K562 (cell line): ENCODE data around the gene MARK4. TPM values are rescaled to one million over a fixed set of nuclear protein-coding genes. Genes with fewer than 3 reads are reported as not detected.
A peak's percentile ranks its signal among the peaks of the same experiment; 100 is the strongest.

ENCODE experiments used
- ATAC-seq: fragments of 200-7000 bp; cut with Tn5 transposase; 3 replicates; pipeline ENCODE4 v1.9.1; 2020; ENCODE audit warnings: moderate library complexity
- BruUV-seq: library from RNA; stranded (reverse); fragments of 400-500 nt; replicated peaks from 2 replicates; lab custom pipeline; 2021; lab: Mats Ljungman, UMichigan
- CTCF ChIA-PET: fragments of 300-600 bp; formaldehyde crosslinking; extraction: SDS; loops from one replicate; lab custom pipeline; 2021; ENCODE audit warnings: low intra/inter-chr PET ratio; lab: Yijun Ruan, JAX
- POLR2A ChIA-PET: fragments of 300-600, 350-650 bp; sonication (Branson Sonifier 250); formaldehyde crosslinking; extraction: SDS; loops from one replicate; lab custom pipeline; 2021; ENCODE audit warnings: antibody characterized with exemption, inconsistent platforms; lab: Yijun Ruan, JAX
- DNase-seq, 4 experiments: peaks; one replicate each; pipeline versions ENCODE4 v3.0.0 to v3.0.0-alpha.2; 2011 to 2018; ENCODE audit warnings: low spot score in 3 of 4, mixed read lengths in 3 of 4; ENCODE audit errors: extremely low read depth in 1 of 4
- FAIRE-seq: peaks from 2 replicates; lab custom pipeline; 2011; peaks lifted over from hg19 to GRCh38; lab: Jason Lieb, UNC
- H2AFZ ChIP-seq: 2 replicates; pipeline ENCODE4 v1.6.0; 2011; ENCODE audit warnings: low read depth, low read length, control low read depth, inconsistent platforms
- H3K27ac ChIP-seq: fragments of 200-600 bp; 3 replicates; pipeline ENCODE4 v1.8.0; 2011; ENCODE audit warnings: low read depth, mild to moderate bottlenecking, control low read depth, inconsistent platforms, low read length, moderate library complexity, mixed read lengths; ENCODE audit errors: extremely low read depth
- H3K27me3 ChIP-seq, 2 experiments: fragments of 300-600 bp in 1 of 2; 2 replicates in 1 of 2; 3 replicates in 1 of 2; pipeline versions ENCODE4 v1.6.0 to v1.8.0; 2011; ENCODE audit warnings: inconsistent platforms in 2 of 2, low read length in 2 of 2, mild to moderate bottlenecking in 1 of 2, mixed read lengths in 1 of 2, moderate library complexity in 1 of 2; ENCODE audit not compliant: control insufficient read depth in 2 of 2, insufficient read depth in 2 of 2
- H3K36me3 ChIP-seq: fragments of 300-600 bp; 3 replicates; pipeline ENCODE4 v1.8.0; 2011; ENCODE audit warnings: mild to moderate bottlenecking, low read length, inconsistent platforms; ENCODE audit not compliant: control insufficient read depth, insufficient read depth
- H3K4me1 ChIP-seq, 2 experiments: fragments of 200-600 bp in 1 of 2; replicated peaks in 1 of 2; 2 replicates in 1 of 2; 3 replicates in 1 of 2; pipeline versions ENCODE4 v1.5.1 to v1.8.0; 2011; ENCODE audit warnings: inconsistent platforms in 2 of 2, low read length in 2 of 2, mild to moderate bottlenecking in 1 of 2, mixed read lengths in 1 of 2, moderate library complexity in 1 of 2; ENCODE audit not compliant: control insufficient read depth in 2 of 2, insufficient read depth in 2 of 2
- H3K4me2 ChIP-seq: 2 replicates; pipeline ENCODE4 v1.6.1; 2011; ENCODE audit warnings: low read length, control low read depth, inconsistent platforms, mixed read lengths; ENCODE audit not compliant: insufficient read depth
- H3K4me3 ChIP-seq: fragments of 200-600 bp; sonication (generic), shearing (Covaris generic); 2 replicates; pipeline ENCODE4 v1.5.1; 2016; ENCODE audit warnings: control low read depth, inconsistent platforms
- H3K79me2 ChIP-seq: fragments of 200-600 bp; 3 replicates; pipeline ENCODE4 v1.8.0; 2011; ENCODE audit warnings: low read length, inconsistent platforms; ENCODE audit not compliant: control insufficient read depth, insufficient read depth
- H3K9ac ChIP-seq, 2 experiments: 2 replicates each; pipeline versions ENCODE4 v1.6.0 to v1.6.1; 2011; ENCODE audit warnings: low read depth in 2 of 2, low read length in 2 of 2, control low read depth in 1 of 2, inconsistent platforms in 1 of 2, mild to moderate bottlenecking in 1 of 2, mixed read lengths in 1 of 2; ENCODE audit not compliant: insufficient read depth in 1 of 2
- H3K9me1 ChIP-seq: one replicate; pipeline ENCODE4 v1.6.0; 2011; ENCODE audit warnings: inconsistent platforms, mild to moderate bottlenecking, low read length, moderate library complexity; ENCODE audit not compliant: control insufficient read depth, insufficient read depth
- H3K9me3 ChIP-seq: replicated peaks from 2 replicates; pipeline ENCODE4 v1.5.1; 2011; ENCODE audit warnings: low read depth, low read length, inconsistent platforms; ENCODE audit not compliant: control insufficient read depth, insufficient read depth
- H4K20me1 ChIP-seq: replicated peaks from 2 replicates; pipeline ENCODE4 v1.6.1; 2011; ENCODE audit warnings: low read length, inconsistent platforms, mixed read lengths; ENCODE audit not compliant: control insufficient read depth, insufficient read depth
- CBX3 ChIP-seq, 2 experiments: IDR thresholded peaks; 1 replicate in 1 of 2; 2 replicates in 1 of 2; pipeline ENCODE4 v1.6.1; 2012; ENCODE audit warnings: inconsistent platforms in 2 of 2, low read length in 2 of 2, borderline replicate concordance in 1 of 2, control low read depth in 1 of 2
- DNMT1 ChIP-seq: fragments of 450-650 bp; IDR thresholded peaks from 2 replicates; pipeline ENCODE4 v1.6.1; 2016; ENCODE audit warnings: antibody characterized with exemption, mild to moderate bottlenecking
- ESRRA ChIP-seq: fragments of 450-650 bp; IDR thresholded peaks from 2 replicates; pipeline ENCODE4 v1.6.1; 2014; ENCODE audit warnings: low read depth, mild to moderate bottlenecking, moderate library complexity, borderline replicate concordance
- GMEB1 ChIP-seq: fragments of 250-450 bp; sonication (Bioruptor Pico); IDR thresholded peaks from 2 replicates; pipeline ENCODE4 v1.4.0; 2020; ENCODE audit warnings: mild to moderate bottlenecking
- IRF9 ChIP-seq: fragments of 450-650 bp; IDR thresholded peaks from 2 replicates; pipeline ENCODE4 v1.6.1; 2016; ENCODE audit warnings: missing biosample characterization, missing genetic modification characterization
- MCM7 ChIP-seq, 2 experiments: fragments of 450-650 bp; IDR thresholded peaks; 2 replicates each; pipeline ENCODE4 v1.6.1; 2016 to 2018
- PCBP1 ChIP-seq: fragments of 200-400 bp; formaldehyde crosslinking; IDR thresholded peaks from 2 replicates; pipeline ENCODE4 v1.6.1; 2018; ENCODE audit warnings: mild to moderate bottlenecking, low read depth, low read length; ENCODE audit not compliant: poor library complexity, severe bottlenecking
- POLR2G ChIP-seq: fragments of 200-400 bp; formaldehyde crosslinking; IDR thresholded peaks from 2 replicates; pipeline ENCODE4 v1.6.1; 2017; ENCODE audit warnings: low read depth, mild to moderate bottlenecking, antibody characterized with exemption, low read length, moderate library complexity
- RAD51 ChIP-seq: fragments of 450-650 bp; IDR thresholded peaks from 2 replicates; pipeline ENCODE4 v1.7.1; 2016; ENCODE audit warnings: low read depth, mild to moderate bottlenecking, borderline replicate concordance
- RFX1 ChIP-seq: fragments of 450-650 bp; IDR thresholded peaks from 2 replicates; pipeline ENCODE4 v1.6.1; 2016; ENCODE audit warnings: mild to moderate bottlenecking, moderate library complexity
- SAFB2 ChIP-seq: fragments of 200-400 bp; formaldehyde crosslinking; IDR thresholded peaks from 2 replicates; pipeline ENCODE4 v1.6.1; 2018; ENCODE audit warnings: borderline replicate concordance, low read length, low read depth, moderate library complexity; ENCODE audit not compliant: severe bottlenecking
- SFPQ ChIP-seq: fragments of 200-400 bp; formaldehyde crosslinking; IDR thresholded peaks from 2 replicates; pipeline ENCODE4 v1.6.1; 2017; ENCODE audit warnings: mild to moderate bottlenecking, low read depth, low read length, moderate library complexity
- ZNF134 ChIP-seq: fragments of 250-450 bp; sonication (Bioruptor Pico); conservative IDR thresholded peaks from 2 replicates; pipeline ENCODE4 v1.4.0; 2020
- ZNF518B ChIP-seq: fragments of 250-450 bp; sonication (Bioruptor Pico); IDR thresholded peaks from 2 replicates; pipeline ENCODE4 v1.5.0; 2021; ENCODE audit warnings: mild to moderate bottlenecking, moderate library complexity
- ZNF57 ChIP-seq: fragments of 450-650 bp; formaldehyde crosslinking; IDR thresholded peaks from 2 replicates; pipeline ENCODE4 v1.4.0; 2020; ENCODE audit warnings: mild to moderate bottlenecking, moderate library complexity
- whole genome bisulfite sequencing: fragments of 100-300 bp; shearing (Covaris generic); methylation state at CpG from one replicate; pipeline ENCODE4 v1.1.6; 2016; ENCODE audit warnings: low coverage, mixed read lengths; ENCODE audit not compliant: insufficient coverage; ENCODE audit errors: missing lambda C conversion rate; 5-methylcytosine and 5-hydroxymethylcytosine counted together
- in situ Hi-C: fragments of 300-500 bp; cut with MboI; formaldehyde crosslinking; loops from 4 replicates; pipeline ENCODE4 v1.15.0; 2018; ENCODE audit warnings: inconsistent platforms, mixed read lengths
- intact Hi-C: fragments of 100-400 bp; cut with micrococcal nuclease; formaldehyde crosslinking; loops from 2 replicates; pipeline ENCODE4 v1.14.2; 2022
- polyA plus RNA-seq, 8 experiments: library from polyadenylated mRNA; depleted of rRNA in 4 of 8; stranded (reverse) in 5 of 8; unstranded in 3 of 8; fragments of >200 nt; fragmentation: Nextera tagmentation in 2 of 8; fragmentation: Illumina TruSeq in 1 of 8; extraction: Ambion mirVana in 2 of 8; extraction: Trizol in 1 of 8; gene quantifications; 2 replicates each; pipeline versions ENCODE4 v1.2.1 to v1.2.3, GENCODE V29; 2011 to 2014; ENCODE audit warnings: inconsistent platforms in 1 of 8, missing spikeins in 1 of 8
- total RNA-seq, 7 experiments: library from RNA; depleted of rRNA in 6 of 7; stranded (reverse); fragments of >200 nt in 6 of 7; fragmentation: Illumina TruSeq in 2 of 7; extraction: Trizol in 2 of 7; gene quantifications; 2 replicates each; pipeline versions ENCODE4 v1.2.1 to v1.2.3, GENCODE V29; 2011 to 2021; ENCODE audit warnings: low replicate concordance in 1 of 7

Gene MARK4
- total and polyA plus RNA-seq, 9 of the 15 experiments (the other 6 are each of a cell fraction or from before 2014, with no cell fraction given), result 0.52 to 29.4 (median 8.6) TPM

GRCh38 chr19:45297674-45298073 is 46.6 kb downstream of the MARK4 start:
- no peak overlapping the region for H3K9ac ChIP-seq
- FAIRE-seq (no peak), ATAC-seq (no peak)
- in situ Hi-C loops, result no loop called here
- H3K27ac ChIP-seq, result no peak overlapping the region
- no peaks in the 10 kb centered on the region for H3K9me3 ChIP-seq
- WGBS, result 40% methylated on average over 1 of the region's 18 CpGs
- H3K27me3 ChIP-seq, result no peaks in the 10 kb centered on the region
- no peaks in the 10 kb centered on the region for H4K20me1 ChIP-seq
- no peak overlapping the region for H3K4me2 ChIP-seq
- intact Hi-C loops, result no loop called here
- H3K36me3 ChIP-seq, result no peaks in the 10 kb centered on the region; the same call in 2 of the 3 replicates
- TF ChIP-seq RFX1 (no peak), PCBP1 (peak; percentile 36), GMEB1 (no peak), POLR2G (0 out of 2 replicates have a peak, but pooled peaks have one; percentile 25), CBX3 (IDR thresholded peaks at IDR 0.05; ENCODE audit: borderline replicate concordance in 1 of 2, low read length in 2 of 2) (no peak), ZNF518B (CRISPR knock-in tag) (no peak), ZNF134 (CRISPR knock-in tag) (no peak), MCM7 (IDR thresholded peaks at IDR 0.05) (no peak), SAFB2 (no peak), ESRRA (no peak), DNMT1 (no peak), IRF9 (tag) (no peak), SFPQ (no peak), RAD51 (no peak), ZNF57 (no peak)
- TF ChIP-seq, all 486 proteins: peak for 2
- Histone ChIP-seq H3K4me3 (no peak overlapping the region), H3K4me1 (peaks cover 9 to 20% of the 10 kb centered on the region in 2 experiments; a peak in 3 of 5 replicates), H2AFZ (no peak overlapping the region), H3K9me1 (no peaks in the 10 kb centered on the region), H3K79me2 (no peaks in the 10 kb centered on the region)
- ChIA-PET POLR2A (no interaction called here), CTCF (no interaction called here)
- no peak for DNase-seq
- BruUV-seq, result no TSS peak
